ENCODE results near the gene DNAH17.

- TF ChIP-seq CTCF (IDR thresholded peaks at IDR 0.05) (no peak), POLR2A (IDR thresholded peaks at IDR 0.05) (no peak)
Measured at GRCh38 chr17:78460176-78460675, 117.0 kb downstream of the DNAH17 start.
